DND-41 (cell line): ENCODE measurements around the gene CEP152.

ENCODE experiments used
- ATAC-seq: fragments of 200-7000 bp; cut with Tn5 transposase; 3 replicates; pipeline ENCODE4 v1.9.1; 2021; ENCODE audit warnings: low read depth; ENCODE audit not compliant: insufficient read depth
- DNase-seq: peaks from one replicate; pipeline ENCODE4 v3.0.0-alpha.2; 2020
- H2AFZ ChIP-seq: 2 replicates; pipeline ENCODE4 v1.6.0; 2012; ENCODE audit warnings: low read depth, low read length
- H3K27ac ChIP-seq: 2 replicates; pipeline ENCODE4 v1.5.1; 2012; ENCODE audit warnings: low read length, inconsistent platforms
- H3K27me3 ChIP-seq: fragments of 200-600 bp; sonication (generic); 2 replicates; pipeline ENCODE4 v1.6.0; 2012; ENCODE audit warnings: low read length, mild to moderate bottlenecking, inconsistent platforms; ENCODE audit not compliant: insufficient read depth, poor library complexity
- H3K36me3 ChIP-seq: 2 replicates; pipeline ENCODE4 v1.5.1; 2012; ENCODE audit warnings: low read length, inconsistent platforms; ENCODE audit not compliant: insufficient read depth
- H3K4me1 ChIP-seq: 2 replicates; pipeline ENCODE4 v1.5.1; 2012; ENCODE audit warnings: mild to moderate bottlenecking, low read length; ENCODE audit not compliant: insufficient read depth
- H3K4me2 ChIP-seq: 2 replicates; pipeline ENCODE4 v1.6.0; 2012; ENCODE audit warnings: mild to moderate bottlenecking, moderate library complexity, low read length, inconsistent platforms; ENCODE audit not compliant: insufficient read depth
- H3K4me3 ChIP-seq, 2 experiments: fragments of 200-600 bp in 1 of 2; shearing (Covaris generic) in 1 of 2; 2 replicates each; pipeline ENCODE4 v1.5.1; 2012 to 2016; ENCODE audit warnings: inconsistent platforms in 2 of 2, low read length in 2 of 2, mild to moderate bottlenecking in 2 of 2, low read depth in 1 of 2, moderate library complexity in 1 of 2
- H3K79me2 ChIP-seq: 2 replicates; pipeline ENCODE4 v1.6.0; 2012; ENCODE audit warnings: low read length, inconsistent platforms; ENCODE audit not compliant: insufficient read depth
- H3K9ac ChIP-seq: 2 replicates; pipeline ENCODE4 v1.6.0; 2012; ENCODE audit warnings: low read depth, mild to moderate bottlenecking, inconsistent platforms, low read length, moderate library complexity
- H3K9me3 ChIP-seq: 2 replicates; pipeline ENCODE4 v1.5.1; 2012; ENCODE audit warnings: low read length, moderate library complexity, mild to moderate bottlenecking, inconsistent platforms; ENCODE audit not compliant: insufficient read depth, severe bottlenecking
- H4K20me1 ChIP-seq: 2 replicates; pipeline ENCODE4 v1.6.0; 2012; ENCODE audit warnings: low read length; ENCODE audit not compliant: insufficient read depth
- CTCF ChIP-seq: IDR thresholded peaks from 2 replicates; pipeline ENCODE4 v1.5.1; 2012; ENCODE audit warnings: borderline replicate concordance, low read length, moderate library complexity, mild to moderate bottlenecking; ENCODE audit not compliant: poor library complexity, severe bottlenecking; ENCODE audit errors: extremely low read depth
- EZH2 ChIP-seq: IDR thresholded peaks from 3 replicates; pipeline ENCODE4 v1.6.1; 2012; ENCODE audit warnings: borderline replicate concordance, low read depth, mild to moderate bottlenecking, moderate library complexity, low read length, inconsistent platforms; ENCODE audit not compliant: severe bottlenecking

Gene CEP152

GRCh38 chr15:48785712-48786111 lies 25.2 kb downstream of the CEP152 start:
- Histone ChIP-seq H4K20me1 (no peaks in the 10 kb centered on the region), H2AFZ (no peak overlapping the region), H3K4me3 (no peak overlapping the region), H3K9me3 (no peaks in the 10 kb centered on the region), H3K4me2 (no peak overlapping the region), H3K79me2 (no peaks in the 10 kb centered on the region), H3K27ac (no peak overlapping the region), H3K9ac (no peak overlapping the region), H3K27me3 (no peaks in the 10 kb centered on the region), H3K36me3 (peaks cover 84% of the 10 kb centered on the region), H3K4me1 (no peaks in the 10 kb centered on the region)
- TF ChIP-seq EZH2 (no peak), CTCF (no peak)
- DNase-seq = no peak
- ATAC-seq = no peak

- no peak for TF ChIP-seq EZH2
- no peak for TF ChIP-seq CTCF
- Histone ChIP-seq H3K4me3 (no peak overlapping the region), H4K20me1 (no peaks in the 10 kb centered on the region), H3K4me1 (no peaks in the 10 kb centered on the region), H3K4me2 (no peak overlapping the region), H3K9me3 (no peaks in the 10 kb centered on the region), H3K79me2 (no peaks in the 10 kb centered on the region), H3K9ac (no peak overlapping the region), H3K27ac (no peak overlapping the region), H3K27me3 (no peaks in the 10 kb centered on the region), H2AFZ (no peak overlapping the region), H3K36me3 (peaks cover 84% of the 10 kb centered on the region)
- ATAC-seq = no peak
- no peak for DNase-seq
Observed at GRCh38 chr15:48785195-48785594, 25.7 kb downstream of the CEP152 start.

DNA sequence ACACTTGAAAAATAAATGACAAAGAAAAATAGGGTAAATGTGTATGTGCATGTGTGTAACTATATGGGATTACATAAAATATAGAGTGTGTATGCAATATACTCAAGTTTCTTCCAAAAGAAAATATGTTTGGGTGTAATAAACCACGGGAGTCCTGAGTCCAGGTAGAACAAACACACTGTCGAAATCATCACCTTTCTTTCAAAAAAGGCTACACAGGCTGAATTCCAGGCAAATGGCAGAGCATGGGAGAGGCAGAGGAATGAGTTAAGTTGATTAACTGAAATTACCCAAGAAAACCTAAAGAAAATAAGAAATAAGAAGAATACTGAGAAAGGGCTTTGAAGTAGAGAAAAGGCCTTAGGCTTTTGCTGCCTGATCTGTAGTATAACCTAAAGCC lies 26.1 kb downstream of the CEP152 start:
- H3K27me3 ChIP-seq = no peaks in the 10 kb centered on the region
- H3K79me2 ChIP-seq = no peaks in the 10 kb centered on the region
- H3K4me2 ChIP-seq = no peak overlapping the region
- no peaks in the 10 kb centered on the region for H3K4me1 ChIP-seq
- no peak overlapping the region for H3K4me3 ChIP-seq
- ATAC-seq (no peak), DNase-seq (no peak)
- TF ChIP-seq CTCF = no peak
- TF ChIP-seq EZH2 = no peak
- H4K20me1 ChIP-seq = no peaks in the 10 kb centered on the region
- H3K27ac ChIP-seq = no peak overlapping the region
- H3K9me3 ChIP-seq = no peaks in the 10 kb centered on the region
- H3K9ac ChIP-seq = no peak overlapping the region
- H2AFZ ChIP-seq = no peak overlapping the region
- H3K36me3 ChIP-seq = peaks cover 85% of the 10 kb centered on the region

GRCh38 chr15:48782911-48783310 lies 28.0 kb downstream of the CEP152 start:
- H3K36me3 ChIP-seq = peaks cover 85% of the 10 kb centered on the region
- no peaks in the 10 kb centered on the region for H3K27me3 ChIP-seq
- H3K4me2 ChIP-seq = no peak overlapping the region
- DNase-seq (no peak), ATAC-seq (no peak)
- H3K9ac ChIP-seq = no peak overlapping the region
- H3K9me3 ChIP-seq = no peaks in the 10 kb centered on the region
- no peak overlapping the region for H3K4me3 ChIP-seq
- no peak for TF ChIP-seq CTCF
- no peak for TF ChIP-seq EZH2
- H2AFZ ChIP-seq = no peak overlapping the region
- H4K20me1 ChIP-seq = no peaks in the 10 kb centered on the region
- H3K27ac ChIP-seq = no peak overlapping the region
- H3K79me2 ChIP-seq = no peaks in the 10 kb centered on the region
- H3K4me1 ChIP-seq = no peaks in the 10 kb centered on the region
